T-helper 17 cell (primary cell): Measurements from ENCODE around the gene KASH5. TPM values are rescaled to one million over a fixed set of nuclear protein-coding genes. Genes with fewer than 3 reads are reported as not detected.
A peak's percentile ranks its signal among the peaks of the same experiment; 100 is the strongest.

ENCODE experiments used
- ATAC-seq: fragments of 150-1000 bp; cut with Tn5 transposase; 2 replicates; pipeline ENCODE4 v1.10.0; 2021; ENCODE audit warnings: mild to moderate bottlenecking, moderate library complexity
- DNase-seq, 3 donors: peaks; one replicate each; pipeline versions ENCODE4 v3.0.0 to v3.0.0-alpha.2; 2020 to 2021
- H3K9me3 ChIP-seq: one replicate; pipeline ENCODE4 v1.7.0; 2013; ENCODE audit warnings: low read length, mild to moderate bottlenecking; ENCODE audit not compliant: control insufficient read depth, poor library complexity, severe bottlenecking
- H3K27ac Mint-ChIP-seq: one replicate; pipeline ENCODE4 v1.8.0; 2022; ENCODE audit warnings: mild to moderate bottlenecking, moderate library complexity, mixed read lengths
- H3K27me3 Mint-ChIP-seq: one replicate; pipeline ENCODE4 v1.8.0; 2022; ENCODE audit warnings: mixed read lengths
- H3K36me3 Mint-ChIP-seq: one replicate; pipeline ENCODE4 v1.8.0; 2022; ENCODE audit warnings: low read depth, mixed read lengths
- H3K4me1 Mint-ChIP-seq: one replicate; pipeline ENCODE4 v1.8.0; 2022; ENCODE audit warnings: mild to moderate bottlenecking, mixed read lengths
- H3K4me3 Mint-ChIP-seq: one replicate; pipeline ENCODE4 v1.8.0; 2022; ENCODE audit warnings: mild to moderate bottlenecking, moderate library complexity, mixed read lengths
- total RNA-seq, 4 donors: library from RNA in 2 of 4; stranded (reverse) in 2 of 4; gene quantifications; one replicate each; pipeline ENCODE4 v1.2.3 and lab custom pipeline; 2022 to 2026

The KASH5 gene
- total RNA-seq, 2 donors from 2014 or later, result 0.86 TPM; not detected in 1

- Mint-ChIP-seq H3K27me3 (peaks cover 82% of the 10 kb centered on the region), H3K36me3 (peaks cover 17% of the 10 kb centered on the region), H3K4me3 (peak overlapping the region; percentile 28), H3K27ac (peak overlapping the region; percentile 39), H3K4me1 (peaks cover 43% of the 10 kb centered on the region)
- no peaks in the 10 kb centered on the region for H3K9me3 ChIP-seq
- no peak for ATAC-seq
- no peak for DNase-seq
Observed at GRCh38 chr19:49433240-49433901, 45.3 kb downstream of the KASH5 start.

- ATAC-seq, result no peak
- H3K27ac Mint-ChIP-seq, result no peak overlapping the region
- peaks cover 84% of the 10 kb centered on the region for H3K27me3 Mint-ChIP-seq
- no peak overlapping the region for H3K4me3 Mint-ChIP-seq
- peaks cover 16% of the 10 kb centered on the region for H3K36me3 Mint-ChIP-seq
- DNase-seq, result no peak
- H3K4me1 Mint-ChIP-seq, result peaks cover 37% of the 10 kb centered on the region
- H3K9me3 ChIP-seq, result no peaks in the 10 kb centered on the region
Observed at GRCh38 chr19:49434907-49435583, 47.0 kb downstream of the KASH5 start.

- no peaks in the 10 kb centered on the region for H3K9me3 ChIP-seq
- Mint-ChIP-seq H3K36me3 (peaks cover 16% of the 10 kb centered on the region), H3K4me1 (peaks cover 37% of the 10 kb centered on the region), H3K4me3 (peak overlapping the region; percentile 16), H3K27ac (peak overlapping the region; percentile 2), H3K27me3 (peaks cover 84% of the 10 kb centered on the region)
- no peak for ATAC-seq
- DNase-seq, result no peak
Observed at GRCh38 chr19:49435670-49436069, 47.6 kb downstream of the KASH5 start.

GRCh38 chr19:49436381-49437017, 48.5 kb downstream of the KASH5 start:
- no peaks in the 10 kb centered on the region for H3K9me3 ChIP-seq
- Mint-ChIP-seq H3K27ac (peak overlapping the region; percentile 2), H3K4me1 (peaks cover 39% of the 10 kb centered on the region), H3K4me3 (peak overlapping the region; percentile 44), H3K36me3 (peaks cover 16% of the 10 kb centered on the region), H3K27me3 (peaks cover 84% of the 10 kb centered on the region)
- ATAC-seq (peak; percentile 51), DNase-seq (peak; percentile 31 to 48 (median 39))

- peaks cover 43% of the 10 kb centered on the region for H3K4me1 Mint-ChIP-seq
- H3K9me3 ChIP-seq, result no peaks in the 10 kb centered on the region
- H3K27ac Mint-ChIP-seq, result no peak overlapping the region
- peak overlapping the region; percentile 44 for H3K4me3 Mint-ChIP-seq
- ATAC-seq (no peak), DNase-seq (no peak)
- peaks cover 88% of the 10 kb centered on the region for H3K27me3 Mint-ChIP-seq
- H3K36me3 Mint-ChIP-seq, result peaks cover 18% of the 10 kb centered on the region
Observed at GRCh38 chr19:49437231-49437630, 49.2 kb downstream of the KASH5 start.

GRCh38 chr19:49438261-49438660, 50.2 kb downstream of the KASH5 start:
- Mint-ChIP-seq H3K4me1 (peaks cover 41% of the 10 kb centered on the region), H3K4me3 (no peak overlapping the region), H3K27ac (no peak overlapping the region), H3K36me3 (peaks cover 17% of the 10 kb centered on the region), H3K27me3 (peaks cover 84% of the 10 kb centered on the region)
- ATAC-seq (no peak), DNase-seq (no peak)
- H3K9me3 ChIP-seq, result no peaks in the 10 kb centered on the region

GRCh38 chr19:49439836-49440235, 51.8 kb downstream of the KASH5 start:
- peaks cover 45% of the 10 kb centered on the region for H3K4me1 Mint-ChIP-seq
- no peak for ATAC-seq
- no peak overlapping the region for H3K4me3 Mint-ChIP-seq

GRCh38 chr19:49440439-49441209, 52.6 kb downstream of the KASH5 start:
- Mint-ChIP-seq H3K4me1 (peaks cover 43% of the 10 kb centered on the region), H3K4me3 (peak overlapping the region; percentile 67), H3K36me3 (peaks cover 14% of the 10 kb centered on the region), H3K27ac (no peak overlapping the region), H3K27me3 (peaks cover 67% of the 10 kb centered on the region)
- no peaks in the 10 kb centered on the region for H3K9me3 ChIP-seq
- ATAC-seq, result no peak
- DNase-seq, result no peak

More at GRCh38 chr19:49439836-49440235, 51.8 kb downstream of the KASH5 start:
- peaks cover 17% of the 10 kb centered on the region for H3K36me3 Mint-ChIP-seq
- no peak overlapping the region for H3K27ac Mint-ChIP-seq
- H3K27me3 Mint-ChIP-seq, result peaks cover 75% of the 10 kb centered on the region
- no peaks in the 10 kb centered on the region for H3K9me3 ChIP-seq
- DNase-seq, result no peak

- no peaks in the 10 kb centered on the region for H3K9me3 ChIP-seq
- H3K36me3 Mint-ChIP-seq, result peaks cover 14% of the 10 kb centered on the region
- peaks cover 59% of the 10 kb centered on the region for H3K27me3 Mint-ChIP-seq
- ATAC-seq, result no peak
- H3K4me3 Mint-ChIP-seq, result peak within 1 kb of the TSS; percentile 85
- peak in 2 of 3 donors; percentile 55 to 58 for DNase-seq
- H3K4me1 Mint-ChIP-seq, result peaks cover 42% of the 10 kb centered on the region
- no peak within 1 kb of the TSS for H3K27ac Mint-ChIP-seq
Observed at GRCh38 chr19:49441210-49441959, 53.3 kb downstream of the KASH5 start, which contains the start of gene SLC17A7. Gene SLC17A7, minus strand, starts transcription at chr19:49441527. Its CDS starts 148 bp downstream, at chr19:49441379.

GRCh38 chr19:49441960-49442350, 53.9 kb downstream of the KASH5 start:
- H3K9me3 ChIP-seq, result no peaks in the 10 kb centered on the region
- Mint-ChIP-seq H3K36me3 (peaks cover 14% of the 10 kb centered on the region), H3K4me1 (peaks cover 41% of the 10 kb centered on the region), H3K27me3 (peaks cover 54% of the 10 kb centered on the region), H3K27ac (no peak overlapping the region), H3K4me3 (peak overlapping the region; percentile 85)
- ATAC-seq (no peak), DNase-seq (no peak)

GRCh38 chr19:49442354-49442753, 54.3 kb downstream of the KASH5 start:
- ATAC-seq (no peak), DNase-seq (no peak)
- Mint-ChIP-seq H3K4me3 (peak overlapping the region; percentile 85), H3K27ac (no peak overlapping the region), H3K36me3 (peaks cover 14% of the 10 kb centered on the region), H3K4me1 (peaks cover 39% of the 10 kb centered on the region), H3K27me3 (peaks cover 50% of the 10 kb centered on the region)
- H3K9me3 ChIP-seq, result no peaks in the 10 kb centered on the region

GRCh38 chr19:49442771-49443365, 54.8 kb downstream of the KASH5 start:
- H3K4me1 Mint-ChIP-seq, result peaks cover 35% of the 10 kb centered on the region
- peak; percentile 32 to 50 (median 47) for DNase-seq
- H3K9me3 ChIP-seq, result no peaks in the 10 kb centered on the region
- H3K27ac Mint-ChIP-seq, result peak overlapping the region; percentile 91
- ATAC-seq, result peak; percentile 28
- H3K27me3 Mint-ChIP-seq, result peaks cover 44% of the 10 kb centered on the region
- H3K36me3 Mint-ChIP-seq, result peaks cover 13% of the 10 kb centered on the region
- peak overlapping the region; percentile 85 for H3K4me3 Mint-ChIP-seq
